Activated CD4-positive, alpha-beta memory T cell treated with anti-CD3 and anti-CD28 coated beads for 36 hours (primary cell): ENCODE measurements around the gene IRF9. TPM values are rescaled to one million over a fixed set of nuclear protein-coding genes. Genes with fewer than 3 reads are reported as not detected.
A peak's percentile ranks its signal among the peaks of the same experiment; 100 is the strongest.

Source experiments
- CTCF ChIA-PET: fragments of 350-600 bp; sonication (Branson Sonifier 250); formaldehyde crosslinking; loops from one replicate; lab custom pipeline; 2021; ENCODE audit warnings: antibody characterized with exemption, inconsistent platforms; lab: Charles Lee
- POLR2A ChIA-PET: fragments of 350-600 bp; sonication (Branson Sonifier 250); formaldehyde crosslinking; loops from one replicate; lab custom pipeline; 2021; ENCODE audit warnings: antibody characterized with exemption; lab: Charles Lee
- DNase-seq: peaks from one replicate; pipeline ENCODE4 v3.0.0-alpha.2; 2020
- H3K27ac Mint-ChIP-seq: one replicate; pipeline ENCODE4 v1.8.0; 2021; ENCODE audit warnings: mixed read lengths
- H3K27me3 Mint-ChIP-seq: one replicate; pipeline ENCODE4 v1.8.0; 2021; ENCODE audit warnings: mixed read lengths
- H3K36me3 Mint-ChIP-seq: one replicate; pipeline ENCODE4 v1.8.0; 2021; ENCODE audit warnings: mixed read lengths
- H3K4me1 Mint-ChIP-seq: one replicate; pipeline ENCODE4 v1.8.0; 2021; ENCODE audit warnings: low read depth, mixed read lengths
- H3K4me3 Mint-ChIP-seq: one replicate; pipeline ENCODE4 v1.8.0; 2021; ENCODE audit warnings: mild to moderate bottlenecking, mixed read lengths
- H3K9me3 Mint-ChIP-seq: one replicate; pipeline ENCODE4 v1.8.0; 2021; ENCODE audit warnings: mixed read lengths
- intact Hi-C: fragments of 100-400 bp; cut with micrococcal nuclease; formaldehyde crosslinking; loops from one replicate; pipeline ENCODE4 v1.15.1; 2023
- total RNA-seq, 2 experiments: library from RNA; stranded (reverse); gene quantifications; one replicate each; pipeline ENCODE4 v1.2.3, GENCODE V29; 2021

Gene IRF9
- total RNA-seq, 2 experiments from 2014 or later: 158 to 172 TPM

GRCh38 chr14:24147761-24148428, 13.2 kb upstream of the IRF9 start:
- Mint-ChIP-seq H3K27me3 (no peaks in the 10 kb centered on the region), H3K4me1 (peaks cover 52% of the 10 kb centered on the region), H3K4me3 (peak overlapping the region; percentile 100), H3K36me3 (peaks cover 58% of the 10 kb centered on the region), H3K27ac (peak overlapping the region; percentile 80), H3K9me3 (no peaks in the 10 kb centered on the region)
- intact Hi-C loops: loop anchor here (1.0 to 5.0 kb wide), 9 partner anchors 12 to 283 kb away; partner anchors contain the start of genes CARMIL3, CHMP4A, DCAF11 and DHRS1
- POLR2A ChIA-PET: interaction anchor here (1.0 to 4.1 kb wide), 8 partner anchors 11 to 163 kb away, joined by 3 to 60 read pairs (median 19); partner anchors contain the start of genes DCAF11, IPO4, IRF9 and NRL
- DNase-seq: peak; percentile 24
- CTCF ChIA-PET: interaction anchor here (1.0 to 6.3 kb wide), 7 partner anchors 10 to 90 kb away, joined by 3 to 76 read pairs (median 5); partner anchors contain the start of genes DCAF11, IRF9, NRL and PSME1

- Mint-ChIP-seq H3K9me3 (no peaks in the 10 kb centered on the region), H3K4me1 (peaks cover 40% of the 10 kb centered on the region), H3K36me3 (peaks cover 49% of the 10 kb centered on the region), H3K4me3 (peak overlapping the region; percentile 100), H3K27me3 (no peaks in the 10 kb centered on the region), H3K27ac (no peak overlapping the region)
- no peak for DNase-seq
- POLR2A ChIA-PET: interaction anchor here (0.8 to 4.1 kb wide), 3 partner anchors 8 to 12 kb away, joined by 3 to 60 read pairs (median 15); partner anchors contain the start of genes EMC9 and IRF9
- intact Hi-C loops: loop anchor here (5.0 kb wide), 1 partner anchor 148 kb away; the partner anchor contains the start of genes DHRS1 and NOP9
- CTCF ChIA-PET: interaction anchor here (0.6 to 6.3 kb wide), 4 partner anchors 12 to 46 kb away, joined by 3 to 76 read pairs (median 18); partner anchors contain the start of genes IRF9 and TM9SF1
Observed at GRCh38 chr14:24149302-24149969, 11.6 kb upstream of the IRF9 start.

- peaks cover 34% of the 10 kb centered on the region for H3K4me1 Mint-ChIP-seq
- H3K9me3 Mint-ChIP-seq: no peaks in the 10 kb centered on the region
- no peaks in the 10 kb centered on the region for H3K27me3 Mint-ChIP-seq
- no peak overlapping the region for H3K4me3 Mint-ChIP-seq
- ChIA-PET POLR2A (interaction anchor here (0.8 to 3.4 kb wide), 2 partner anchors 9 to 11 kb away, joined by 3 to 15 read pairs; partner anchors contain the start of genes EMC9 and IRF9), CTCF (interaction anchor here (0.6 to 3.9 kb wide), 2 partner anchors 11 to 46 kb away, joined by 3 to 31 read pairs; partner anchors contain the start of genes IRF9 and TM9SF1)
- DNase-seq: no peak
- peaks cover 49% of the 10 kb centered on the region for H3K36me3 Mint-ChIP-seq
- no peak overlapping the region for H3K27ac Mint-ChIP-seq
- intact Hi-C loops: no loop called here
Observed at GRCh38 chr14:24150061-24150460, 11.0 kb upstream of the IRF9 start.

- H3K27ac Mint-ChIP-seq: peak overlapping the region; percentile 39
- no peaks in the 10 kb centered on the region for H3K9me3 Mint-ChIP-seq
- peaks cover 47% of the 10 kb centered on the region for H3K36me3 Mint-ChIP-seq
Observed at GRCh38 chr14:24150567-24150966, 10.5 kb upstream of the IRF9 start.

GRCh38 chr14:24150993-24151392, 10.1 kb upstream of the IRF9 start:
- intact Hi-C loops: no loop called here
- Mint-ChIP-seq H3K36me3 (peaks cover 46% of the 10 kb centered on the region), H3K27ac (no peak overlapping the region), H3K4me3 (no peak overlapping the region), H3K27me3 (no peaks in the 10 kb centered on the region), H3K9me3 (no peaks in the 10 kb centered on the region), H3K4me1 (peaks cover 25% of the 10 kb centered on the region)
- DNase-seq: no peak
- ChIA-PET CTCF (interaction anchor here (0.6 to 3.9 kb wide), 3 partner anchors 10 to 42 kb away, joined by 3 to 31 read pairs (median 3); partner anchors contain the start of gene IRF9), POLR2A (interaction anchor here (1.0 to 3.4 kb wide), 2 partner anchors 10 to 14 kb away, joined by 5 to 15 read pairs; partner anchors contain the start of gene IRF9)

More at GRCh38 chr14:24150567-24150966, 10.5 kb upstream of the IRF9 start:
- Mint-ChIP-seq H3K27me3 (no peaks in the 10 kb centered on the region), H3K4me3 (no peak overlapping the region), H3K4me1 (peaks cover 29% of the 10 kb centered on the region)
- POLR2A ChIA-PET: interaction anchor here (3.4 kb wide), 1 partner anchor 10 kb away, joined by 15 read pairs; the partner anchor contains the start of gene IRF9
- CTCF ChIA-PET: interaction anchor here (0.6 to 3.9 kb wide), 3 partner anchors 10 to 42 kb away, joined by 3 to 31 read pairs (median 3); partner anchors contain the start of gene IRF9
- DNase-seq: no peak
- intact Hi-C loops: no loop called here

GRCh38 chr14:24151404-24152080, 9.5 kb upstream of the IRF9 start:
- ChIA-PET CTCF (interaction anchor here (1.0 to 3.9 kb wide), 3 partner anchors 10 to 43 kb away, joined by 3 to 31 read pairs (median 4); partner anchors contain the start of genes EMC9 and IRF9), POLR2A (interaction anchor here (1.0 to 3.4 kb wide), 2 partner anchors 9 to 15 kb away, joined by 5 to 15 read pairs; partner anchors contain the start of gene IRF9)
- Mint-ChIP-seq H3K27me3 (no peaks in the 10 kb centered on the region), H3K4me1 (peaks cover 25% of the 10 kb centered on the region), H3K9me3 (no peaks in the 10 kb centered on the region), H3K4me3 (no peak overlapping the region), H3K27ac (no peak overlapping the region), H3K36me3 (peaks cover 45% of the 10 kb centered on the region)
- intact Hi-C loops: no loop called here
- DNase-seq: no peak

- Mint-ChIP-seq H3K4me3 (no peak overlapping the region), H3K9me3 (no peaks in the 10 kb centered on the region), H3K36me3 (peaks cover 49% of the 10 kb centered on the region), H3K27ac (peak overlapping the region; percentile 2), H3K27me3 (no peaks in the 10 kb centered on the region), H3K4me1 (peaks cover 7% of the 10 kb centered on the region)
- intact Hi-C loops: no loop called here
- POLR2A ChIA-PET: interaction anchor here (1.1 to 1.5 kb wide), 2 partner anchors 18 to 32 kb away, joined by 3 to 4 read pairs; partner anchors contain the start of gene PSME1
- CTCF ChIA-PET: interaction anchor here (1.2 to 1.9 kb wide), 2 partner anchors 9 to 49 kb away, joined by 3 to 7 read pairs; partner anchors contain the start of genes PSME2 and RNF31
- no peak for DNase-seq
Observed at GRCh38 chr14:24155100-24155499, 6.0 kb upstream of the IRF9 start.

GRCh38 chr14:24156840-24157239, 4.2 kb upstream of the IRF9 start:
- no peak overlapping the region for H3K4me3 Mint-ChIP-seq
- CTCF ChIA-PET: interaction anchor here (0.7 kb wide), 1 partner anchor 99 kb away, joined by 3 read pairs; no protein-coding TSS in a partner anchor

GRCh38 chr14:24157331-24157730, 3.7 kb upstream of the IRF9 start:
- Mint-ChIP-seq H3K4me3 (no peak overlapping the region), H3K36me3 (peaks cover 54% of the 10 kb centered on the region), H3K27ac (peak overlapping the region; percentile 36), H3K4me1 (peaks cover 14% of the 10 kb centered on the region), H3K9me3 (no peaks in the 10 kb centered on the region), H3K27me3 (no peaks in the 10 kb centered on the region)
- DNase-seq: no peak
- ChIA-PET POLR2A (interaction anchor here (0.6 to 2.0 kb wide), 3 partner anchors 10 to 16 kb away, joined by 3 to 5 read pairs (median 3); partner anchors contain the start of genes EMC9, PSME2 and RNF31), CTCF (no interaction called here)
- intact Hi-C loops: no loop called here

More at GRCh38 chr14:24156840-24157239, 4.2 kb upstream of the IRF9 start:
- intact Hi-C loops: no loop called here
- Mint-ChIP-seq H3K27ac (peak overlapping the region; percentile 44), H3K27me3 (no peaks in the 10 kb centered on the region), H3K9me3 (no peaks in the 10 kb centered on the region), H3K36me3 (peaks cover 51% of the 10 kb centered on the region), H3K4me1 (peaks cover 9% of the 10 kb centered on the region)
- no peak for DNase-seq
- POLR2A ChIA-PET: interaction anchor here (0.6 to 2.0 kb wide), 3 partner anchors 10 to 15 kb away, joined by 3 to 5 read pairs (median 3); partner anchors contain the start of genes EMC9, PSME2 and RNF31

GRCh38 chr14:24159777-24160498, 1.1 kb upstream of the IRF9 start:
- Mint-ChIP-seq H3K4me1 (peaks cover 32% of the 10 kb centered on the region), H3K27me3 (no peaks in the 10 kb centered on the region), H3K27ac (peak overlapping the region; percentile 100), H3K4me3 (no peak overlapping the region), H3K36me3 (peaks cover 67% of the 10 kb centered on the region), H3K9me3 (no peaks in the 10 kb centered on the region)
- no peak for DNase-seq
- ChIA-PET CTCF (interaction anchor here (1.0 to 4.6 kb wide), 18 partner anchors 9 to 151 kb away, joined by 3 to 76 read pairs (median 16); partner anchors contain the start of genes DCAF11, EMC9, IPO4 and LTB4R2), POLR2A (interaction anchor here (0.7 to 4.2 kb wide), 14 partner anchors 9 to 278 kb away, joined by 3 to 60 read pairs (median 14); partner anchors contain the start of genes CHMP4A, DCAF11, EMC9 and IPO4)
- intact Hi-C loops: no loop called here
